OCI-LY3 (cell line): ENCODE data around the gene GOLPH3.
"Not testable (repeated sequence)": the region's sequence is repeated elsewhere in the genome, so short reads cannot be mapped to it uniquely, and the experiment has no call there.

Experiments used
- EZH2phosphoT487 ChIP-seq: fragments of 200-600 bp; shearing (Covaris generic); IDR thresholded peaks from 2 replicates; pipeline ENCODE4 v1.6.1; 2018; ENCODE audit warnings: antibody characterized with exemption, mixed run types, low read depth
- TF ChIP-seq, protein P1 (sequence below): fragments of 200-600, 300-600 bp; sonication (generic); IDR thresholded peaks from 2 replicates; pipeline ENCODE4 v1.5.1; 2014; ENCODE audit warnings: antibody characterized with exemption, low read length, low read depth

GRCh38 chr5:32118922-32119321 lies 55.2 kb downstream of the GOLPH3 start:
- TF ChIP-seq EZH2phosphoT487: not testable (repeated sequence)
- TF ChIP-seq, protein P1, sequence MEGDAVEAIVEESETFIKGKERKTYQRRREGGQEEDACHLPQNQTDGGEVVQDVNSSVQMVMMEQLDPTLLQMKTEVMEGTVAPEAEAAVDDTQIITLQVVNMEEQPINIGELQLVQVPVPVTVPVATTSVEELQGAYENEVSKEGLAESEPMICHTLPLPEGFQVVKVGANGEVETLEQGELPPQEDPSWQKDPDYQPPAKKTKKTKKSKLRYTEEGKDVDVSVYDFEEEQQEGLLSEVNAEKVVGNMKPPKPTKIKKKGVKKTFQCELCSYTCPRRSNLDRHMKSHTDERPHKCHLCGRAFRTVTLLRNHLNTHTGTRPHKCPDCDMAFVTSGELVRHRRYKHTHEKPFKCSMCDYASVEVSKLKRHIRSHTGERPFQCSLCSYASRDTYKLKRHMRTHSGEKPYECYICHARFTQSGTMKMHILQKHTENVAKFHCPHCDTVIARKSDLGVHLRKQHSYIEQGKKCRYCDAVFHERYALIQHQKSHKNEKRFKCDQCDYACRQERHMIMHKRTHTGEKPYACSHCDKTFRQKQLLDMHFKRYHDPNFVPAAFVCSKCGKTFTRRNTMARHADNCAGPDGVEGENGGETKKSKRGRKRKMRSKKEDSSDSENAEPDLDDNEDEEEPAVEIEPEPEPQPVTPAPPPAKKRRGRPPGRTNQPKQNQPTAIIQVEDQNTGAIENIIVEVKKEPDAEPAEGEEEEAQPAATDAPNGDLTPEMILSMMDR: not testable (repeated sequence)
